ENCODE data around the gene RHOB.

Gene RHOB

GRCh38 chr2:20469595-20469994, 22.7 kb downstream of the RHOB start:
- TF ChIP-seq, protein P1, sequence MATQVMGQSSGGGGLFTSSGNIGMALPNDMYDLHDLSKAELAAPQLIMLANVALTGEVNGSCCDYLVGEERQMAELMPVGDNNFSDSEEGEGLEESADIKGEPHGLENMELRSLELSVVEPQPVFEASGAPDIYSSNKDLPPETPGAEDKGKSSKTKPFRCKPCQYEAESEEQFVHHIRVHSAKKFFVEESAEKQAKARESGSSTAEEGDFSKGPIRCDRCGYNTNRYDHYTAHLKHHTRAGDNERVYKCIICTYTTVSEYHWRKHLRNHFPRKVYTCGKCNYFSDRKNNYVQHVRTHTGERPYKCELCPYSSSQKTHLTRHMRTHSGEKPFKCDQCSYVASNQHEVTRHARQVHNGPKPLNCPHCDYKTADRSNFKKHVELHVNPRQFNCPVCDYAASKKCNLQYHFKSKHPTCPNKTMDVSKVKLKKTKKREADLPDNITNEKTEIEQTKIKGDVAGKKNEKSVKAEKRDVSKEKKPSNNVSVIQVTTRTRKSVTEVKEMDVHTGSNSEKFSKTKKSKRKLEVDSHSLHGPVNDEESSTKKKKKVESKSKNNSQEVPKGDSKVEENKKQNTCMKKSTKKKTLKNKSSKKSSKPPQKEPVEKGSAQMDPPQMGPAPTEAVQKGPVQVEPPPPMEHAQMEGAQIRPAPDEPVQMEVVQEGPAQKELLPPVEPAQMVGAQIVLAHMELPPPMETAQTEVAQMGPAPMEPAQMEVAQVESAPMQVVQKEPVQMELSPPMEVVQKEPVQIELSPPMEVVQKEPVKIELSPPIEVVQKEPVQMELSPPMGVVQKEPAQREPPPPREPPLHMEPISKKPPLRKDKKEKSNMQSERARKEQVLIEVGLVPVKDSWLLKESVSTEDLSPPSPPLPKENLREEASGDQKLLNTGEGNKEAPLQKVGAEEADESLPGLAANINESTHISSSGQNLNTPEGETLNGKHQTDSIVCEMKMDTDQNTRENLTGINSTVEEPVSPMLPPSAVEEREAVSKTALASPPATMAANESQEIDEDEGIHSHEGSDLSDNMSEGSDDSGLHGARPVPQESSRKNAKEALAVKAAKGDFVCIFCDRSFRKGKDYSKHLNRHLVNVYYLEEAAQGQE (IDR thresholded peaks at IDR 0.05; ENCODE audit: insufficient read depth in 1 of 2, low read depth in 2 of 2, low read length in 2 of 2) = no peak
- TF ChIP-seq TAF1 (IDR thresholded peaks at IDR 0.05; ENCODE audit: borderline replicate concordance, insufficient read depth, low read length) = no peak
- no peak for TF ChIP-seq POLR2AphosphoS5 (IDR thresholded peaks at IDR 0.05; ENCODE audit: low read depth, low read length)
- TF ChIP-seq SIN3A (IDR thresholded peaks at IDR 0.05; ENCODE audit: borderline replicate concordance, insufficient read depth, low read length) = no peak
- TF ChIP-seq FOXP2 (optimal IDR thresholded peaks at IDR 0.05; ENCODE audit: borderline replicate concordance, extremely low read depth, extremely low read length, insufficient read depth) = no peak

GRCh38 chr2:20470211-20470610, 23.3 kb downstream of the RHOB start:
- TF ChIP-seq SIN3A (IDR thresholded peaks at IDR 0.05; ENCODE audit: borderline replicate concordance, insufficient read depth, low read length) (no peak), POLR2AphosphoS5 (IDR thresholded peaks at IDR 0.05; ENCODE audit: low read depth, low read length) (no peak), FOXP2 (optimal IDR thresholded peaks at IDR 0.05; ENCODE audit: borderline replicate concordance, extremely low read depth, extremely low read length, insufficient read depth) (no peak), TAF1 (IDR thresholded peaks at IDR 0.05; ENCODE audit: borderline replicate concordance, insufficient read depth, low read length) (no peak)
- TF ChIP-seq, protein P1 (IDR thresholded peaks at IDR 0.05; ENCODE audit: insufficient read depth in 1 of 2, low read depth in 2 of 2, low read length in 2 of 2) = no peak

- TF ChIP-seq FOXP2 (optimal IDR thresholded peaks at IDR 0.05; ENCODE audit: borderline replicate concordance, extremely low read depth, extremely low read length, insufficient read depth) = no peak
- TF ChIP-seq, protein P1 (IDR thresholded peaks at IDR 0.05; ENCODE audit: insufficient read depth in 1 of 2, low read depth in 2 of 2, low read length in 2 of 2) = no peak
Observed at GRCh38 chr2:20471148-20471547, 24.3 kb downstream of the RHOB start.

- TF ChIP-seq, protein P1 (IDR thresholded peaks at IDR 0.05; ENCODE audit: insufficient read depth in 1 of 2, low read depth in 2 of 2, low read length in 2 of 2) = no peak
- TF ChIP-seq POLR2AphosphoS5 (IDR thresholded peaks at IDR 0.05; ENCODE audit: low read depth, low read length) (no peak), SIN3A (IDR thresholded peaks at IDR 0.05; ENCODE audit: borderline replicate concordance, insufficient read depth, low read length) (no peak), FOXP2 (optimal IDR thresholded peaks at IDR 0.05; ENCODE audit: borderline replicate concordance, extremely low read depth, extremely low read length, insufficient read depth) (no peak), TAF1 (IDR thresholded peaks at IDR 0.05; ENCODE audit: borderline replicate concordance, insufficient read depth, low read length) (no peak)
Observed at GRCh38 chr2:20471902-20472559, 25.2 kb downstream of the RHOB start.

DNA sequence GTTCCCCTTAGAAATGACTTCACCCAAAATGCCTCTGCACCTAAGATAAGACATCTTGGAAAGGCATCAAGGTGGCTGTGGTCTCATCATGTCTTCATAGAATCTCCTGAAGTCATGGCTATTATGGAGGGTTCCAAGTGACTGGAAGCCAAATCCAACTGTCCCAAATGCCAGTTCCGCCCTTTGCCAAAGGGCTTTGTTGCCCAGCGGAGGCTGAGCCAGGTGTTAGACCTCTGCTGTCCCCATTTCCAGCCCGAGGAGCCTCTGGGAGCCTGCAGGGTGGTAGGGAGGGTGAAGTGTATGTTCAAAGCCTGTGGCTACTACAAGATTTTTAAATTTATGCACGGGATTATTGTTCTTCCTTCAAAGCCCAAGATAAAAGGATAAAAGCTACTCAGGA, 25.7 kb downstream of the RHOB start:
- TF ChIP-seq TAF1 (IDR thresholded peaks at IDR 0.05; ENCODE audit: borderline replicate concordance, insufficient read depth, low read length) = no peak
- TF ChIP-seq, protein P1 (IDR thresholded peaks at IDR 0.05; ENCODE audit: insufficient read depth in 1 of 2, low read depth in 2 of 2, low read length in 2 of 2) = no peak
- no peak for TF ChIP-seq POLR2AphosphoS5 (IDR thresholded peaks at IDR 0.05; ENCODE audit: low read depth, low read length)
- TF ChIP-seq FOXP2 (optimal IDR thresholded peaks at IDR 0.05; ENCODE audit: borderline replicate concordance, extremely low read depth, extremely low read length, insufficient read depth) = no peak

All from PFSK-1 (cell line).